T-cell (primary cell): ENCODE data around the gene MX1. TPM values are rescaled to one million over a fixed set of nuclear protein-coding genes. Genes with fewer than 3 reads are reported as not detected.

ENCODE experiments used
- ATAC-seq, 4 experiments: fragments of 200-7000 bp in 3 of 4; fragments of 150-1000 bp in 1 of 4; cut with Tn5 transposase; replicated peaks in 1 of 4; 1 replicate in 3 of 4; 2 replicates in 1 of 4; pipeline ENCODE4 v1.10.0; 2021; ENCODE audit warnings: moderate library complexity in 3 of 4, mild to moderate bottlenecking in 2 of 4, moderate number of reproducible peaks in 1 of 4
- CTCF ChIA-PET, 2 donors: fragments of 300-600 bp; sonication (Branson Sonifier 250); formaldehyde crosslinking; loops; one replicate each; lab custom pipeline; 2022; ENCODE audit warnings: antibody characterized with exemption in 2 of 2; lab: Charles Lee
- POLR2A ChIA-PET, 2 donors: fragments of 300-600 bp; sonication (Branson Sonifier 250); formaldehyde crosslinking; loops; one replicate each; lab custom pipeline; 2022; ENCODE audit warnings: antibody characterized with exemption in 2 of 2; lab: Charles Lee
- DNase-seq, 35 experiments: peaks; one replicate each; pipeline versions ENCODE4 v3.0.0 to v3.0.0-alpha.2; 2013 to 2023
- H3K27ac ChIP-seq: one replicate; pipeline ENCODE4 v1.5.1; 2013; ENCODE audit warnings: low read length
- H3K27me3 ChIP-seq, 2 experiments: replicated peaks in 1 of 2; 1 replicate in 1 of 2; 2 replicates in 1 of 2; pipeline versions ENCODE4 v1.6.1 to v1.7.0; 2013; ENCODE audit warnings: low read length in 1 of 2, mixed read lengths in 1 of 2; ENCODE audit not compliant: control insufficient read depth in 2 of 2, insufficient read depth in 2 of 2; ENCODE audit errors: extremely low read depth in 1 of 2
- H3K36me3 ChIP-seq, 2 donors: 1 replicate in 1 of 2; 2 replicates in 1 of 2; pipeline versions ENCODE4 v1.6.1 to v1.7.0; 2013; ENCODE audit warnings: low read length in 1 of 2; ENCODE audit not compliant: control insufficient read depth in 2 of 2, insufficient read depth in 1 of 2; ENCODE audit errors: extremely low read depth in 1 of 2
- H3K4me1 ChIP-seq, 2 experiments: 1 replicate in 1 of 2; 2 replicates in 1 of 2; pipeline versions ENCODE4 v1.6.1 to v1.7.0; 2013; ENCODE audit warnings: low read length in 2 of 2, mixed read lengths in 1 of 2; ENCODE audit not compliant: insufficient read depth in 2 of 2, control insufficient read depth in 1 of 2; ENCODE audit errors: extremely low read depth in 1 of 2
- H3K4me3 ChIP-seq, 2 donors: 1 replicate in 1 of 2; 2 replicates in 1 of 2; pipeline versions ENCODE4 v1.5.1 to v1.7.0; 2013; ENCODE audit warnings: mild to moderate bottlenecking in 2 of 2, low read length in 1 of 2, moderate library complexity in 1 of 2; ENCODE audit not compliant: control insufficient read depth in 1 of 2; ENCODE audit errors: extremely low read depth in 1 of 2
- H3K9me3 ChIP-seq: 2 replicates; pipeline ENCODE4 v1.7.0; 2013
- H3K27ac Mint-ChIP-seq, 2 donors: one replicate each; pipeline ENCODE4 v1.8.0; 2020 to 2021; ENCODE audit warnings: mild to moderate bottlenecking in 2 of 2, mixed read lengths in 2 of 2
- H3K27me3 Mint-ChIP-seq, 2 donors: one replicate each; pipeline ENCODE4 v1.8.0; 2021 to 2022; ENCODE audit warnings: mixed read lengths in 2 of 2
- H3K36me3 Mint-ChIP-seq: one replicate; pipeline ENCODE4 v1.8.0; 2021; ENCODE audit warnings: mixed read lengths
- H3K4me1 Mint-ChIP-seq, 3 donors: one replicate each; pipeline ENCODE4 v1.8.0; 2020 to 2022; ENCODE audit warnings: mixed read lengths in 3 of 3, mild to moderate bottlenecking in 1 of 3
- H3K4me3 Mint-ChIP-seq, 3 donors: one replicate each; pipeline ENCODE4 v1.8.0; 2020 to 2022; ENCODE audit warnings: mild to moderate bottlenecking in 3 of 3, mixed read lengths in 3 of 3, moderate library complexity in 3 of 3
- H3K9me3 Mint-ChIP-seq, 3 donors: one replicate each; pipeline ENCODE4 v1.8.0; 2020 to 2022; ENCODE audit warnings: mixed read lengths in 3 of 3
- WGBS: methylation state at CpG from one replicate; pipeline ENCODE4 v1.1.5; 2013; ENCODE audit warnings: missing lambda C conversion rate; ENCODE audit not compliant: insufficient coverage; 5-methylcytosine and 5-hydroxymethylcytosine counted together
- total RNA-seq, 35 experiments: library from RNA in 6 of 35; stranded (reverse) in 6 of 35; fragments of 120-200 nt in 1 of 35; gene quantifications; one replicate each; pipeline versions ENCODE4 v1.2.1 to v1.2.4 and lab custom pipeline; 2013 to 2026

MX1 gene
- total RNA-seq, 5 donors from 2014 or later (not counting 1 experiment from before 2014, with no cell fraction given), result 55.2 to 82.5 (median 68.7) TPM

DNA sequence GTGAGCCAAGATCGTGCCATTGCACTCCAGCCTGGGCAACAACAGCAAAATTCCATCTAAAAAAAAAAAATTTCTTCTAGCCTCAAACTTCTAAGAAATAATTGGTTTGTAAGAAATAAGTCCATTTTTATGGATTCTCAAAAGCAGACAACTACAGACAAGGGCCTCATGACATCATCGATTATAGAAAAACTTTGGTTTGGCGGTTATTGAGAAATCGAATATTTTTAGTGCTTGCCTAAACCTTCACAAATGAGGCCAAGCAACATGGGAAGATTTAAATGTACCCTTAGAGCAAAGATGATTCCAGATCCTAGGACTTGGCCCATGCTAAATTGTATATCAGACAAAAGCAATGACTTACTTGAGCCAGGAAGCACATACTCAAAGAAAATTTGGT, 27.8 kb upstream of the MX1 start:
- WGBS, result 100% methylated on average over 3 of the region's 4 CpGs
- CTCF ChIA-PET, result no interaction called here
- H3K36me3 ChIP-seq, result peaks cover 19 to 64% of the 10 kb centered on the region in 2 donors

DNA sequence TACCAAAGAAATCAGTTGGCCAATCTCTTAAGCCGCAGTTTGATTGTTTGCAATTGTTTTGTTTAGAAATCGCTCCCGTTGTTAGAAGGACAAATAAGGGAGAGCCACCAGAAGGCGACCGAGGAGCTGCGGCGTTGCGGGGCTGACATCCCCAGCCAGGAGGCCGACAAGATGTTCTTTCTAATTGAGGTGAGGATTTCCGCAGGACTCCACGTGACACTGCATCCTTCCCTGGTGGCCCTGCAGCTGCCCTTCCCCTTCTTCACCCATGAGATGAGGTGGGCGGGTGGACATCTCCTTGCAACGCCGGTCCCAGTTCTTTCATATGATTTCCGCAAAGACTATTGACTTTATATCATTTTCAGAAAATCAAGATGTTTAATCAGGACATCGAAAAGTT, 27.2 kb upstream of the MX1 start:
- Mint-ChIP-seq H3K27ac (no peak overlapping the region), H3K27me3 (no peaks in the 10 kb centered on the region), H3K4me3 (no peak overlapping the region), H3K9me3 (no peaks in the 10 kb centered on the region), H3K4me1 (peaks cover 0 to 10% (median 0%) of the 10 kb centered on the region in 3 donors), H3K36me3 (peaks cover 85% of the 10 kb centered on the region)
- no peak for DNase-seq
- no peak for ATAC-seq
- H3K9me3 ChIP-seq, result no peaks in the 10 kb centered on the region
- CTCF ChIA-PET, result no interaction called here
- H3K36me3 ChIP-seq, result peaks cover 19 to 68% of the 10 kb centered on the region in 2 donors
- no peaks in the 10 kb centered on the region for H3K4me1 ChIP-seq
- POLR2A ChIA-PET, result no interaction called here
- no peak overlapping the region for H3K4me3 ChIP-seq
- WGBS, result 96% methylated on average over 11 of the region's 16 CpGs
- H3K27me3 ChIP-seq, result no peaks in the 10 kb centered on the region
- H3K27ac ChIP-seq, result no peak overlapping the region

More for the DNA sequence above, 27.8 kb upstream of the MX1 start:
- H3K9me3 Mint-ChIP-seq, result no peaks in the 10 kb centered on the region
- H3K4me3 ChIP-seq, result no peak overlapping the region
- ATAC-seq, result no peak
- no peaks in the 10 kb centered on the region for H3K9me3 ChIP-seq
- H3K27me3 Mint-ChIP-seq, result no peaks in the 10 kb centered on the region
- peaks cover 86% of the 10 kb centered on the region for H3K36me3 Mint-ChIP-seq
- H3K27ac Mint-ChIP-seq, result no peak overlapping the region
- H3K4me3 Mint-ChIP-seq, result no peak overlapping the region
- H3K4me1 Mint-ChIP-seq, result peaks cover 0 to 13% (median 0%) of the 10 kb centered on the region in 3 donors
- H3K27ac ChIP-seq, result no peak overlapping the region
- no peaks in the 10 kb centered on the region for H3K27me3 ChIP-seq
- POLR2A ChIA-PET, result no interaction called here
- no peaks in the 10 kb centered on the region for H3K4me1 ChIP-seq
- DNase-seq, result no peak

DNA sequence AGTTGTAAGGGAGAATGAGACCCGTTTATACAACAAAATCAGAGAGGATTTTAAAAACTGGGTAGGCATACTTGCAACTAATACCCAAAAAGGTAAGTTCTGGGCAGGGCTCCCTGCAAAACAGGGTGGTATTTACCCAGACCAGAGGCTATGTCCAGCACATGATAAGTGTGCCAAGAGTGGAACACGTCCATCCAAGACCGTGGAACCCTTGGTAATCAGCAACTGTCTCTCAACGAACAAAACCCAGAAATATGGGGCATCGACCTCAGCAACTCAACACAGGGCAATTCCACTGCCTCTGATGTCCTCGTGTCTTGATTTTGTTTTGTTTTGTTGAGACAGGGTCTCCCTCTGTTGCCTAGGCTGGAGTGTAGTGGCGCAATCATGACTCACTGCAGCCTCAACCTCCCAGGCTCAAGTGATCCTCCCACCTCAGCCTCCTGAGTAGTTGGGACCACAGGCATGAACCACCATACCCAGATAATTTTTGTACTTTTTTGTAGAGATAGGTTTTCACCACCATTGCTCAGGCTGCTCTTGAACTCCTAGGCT, 26.7 kb upstream of the MX1 start:
- POLR2A ChIA-PET, result no interaction called here
- DNase-seq (no peak), ATAC-seq (no peak)
- 86% methylated on average over 4 of the region's 7 CpGs for WGBS
- H3K27ac Mint-ChIP-seq, result no peak overlapping the region
- no peaks in the 10 kb centered on the region for H3K4me1 ChIP-seq
- no peak overlapping the region for H3K4me3 Mint-ChIP-seq
- H3K36me3 Mint-ChIP-seq, result peaks cover 82% of the 10 kb centered on the region
- no peaks in the 10 kb centered on the region for H3K9me3 Mint-ChIP-seq
- H3K9me3 ChIP-seq, result no peaks in the 10 kb centered on the region
- H3K27me3 Mint-ChIP-seq, result no peaks in the 10 kb centered on the region
- H3K27me3 ChIP-seq, result no peaks in the 10 kb centered on the region
- peaks cover 0 to 5% (median 0%) of the 10 kb centered on the region in 3 donors for H3K4me1 Mint-ChIP-seq
- no peak overlapping the region for H3K4me3 ChIP-seq
- CTCF ChIA-PET, result no interaction called here
- H3K36me3 ChIP-seq, result peaks cover 19 to 68% of the 10 kb centered on the region in 2 donors
- no peak overlapping the region for H3K27ac ChIP-seq

DNA sequence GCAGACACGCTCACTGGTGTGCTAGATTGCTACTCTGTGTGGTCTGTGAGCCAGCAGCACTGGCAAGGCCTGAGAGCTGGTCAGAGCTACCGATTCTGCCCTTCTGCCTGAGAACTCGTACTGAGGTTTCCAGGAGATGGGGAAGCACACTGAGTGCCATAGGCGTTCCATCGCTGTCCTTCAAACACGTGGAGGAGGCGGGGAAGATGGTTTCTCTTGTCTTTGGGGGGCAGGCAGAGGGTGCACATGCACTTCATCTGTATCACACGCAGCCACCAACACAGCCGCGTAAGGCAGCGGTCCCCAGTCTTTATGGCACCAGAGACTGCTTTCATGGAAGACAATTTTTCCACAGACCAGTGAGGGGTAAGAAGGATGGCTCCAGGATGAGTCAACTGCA, 23.8 kb upstream of the MX1 start:
- DNase-seq (no peak), ATAC-seq (no peak)
- H3K36me3 Mint-ChIP-seq, result peaks cover 77% of the 10 kb centered on the region
- WGBS, result 81% methylated on average over 7 of the region's 11 CpGs
- H3K27me3 Mint-ChIP-seq, result no peaks in the 10 kb centered on the region
- Histone ChIP-seq H3K9me3 (no peaks in the 10 kb centered on the region), H3K27me3 (no peaks in the 10 kb centered on the region), H3K27ac (no peak overlapping the region), H3K36me3 (peaks cover 14 to 75% of the 10 kb centered on the region in 2 donors), H3K4me3 (no peak overlapping the region), H3K4me1 (no peaks in the 10 kb centered on the region)
- ChIA-PET POLR2A (no interaction called here), CTCF (interaction anchor here in 1 of 2 donors (0.6 kb wide), 1 partner anchor 116 kb away, joined by 3 read pairs; no protein-coding TSS in a partner anchor)
- no peak overlapping the region for H3K4me3 Mint-ChIP-seq
- no peaks in the 10 kb centered on the region for H3K9me3 Mint-ChIP-seq
- H3K4me1 Mint-ChIP-seq, result no peaks in the 10 kb centered on the region
- H3K27ac Mint-ChIP-seq, result no peak overlapping the region

DNA sequence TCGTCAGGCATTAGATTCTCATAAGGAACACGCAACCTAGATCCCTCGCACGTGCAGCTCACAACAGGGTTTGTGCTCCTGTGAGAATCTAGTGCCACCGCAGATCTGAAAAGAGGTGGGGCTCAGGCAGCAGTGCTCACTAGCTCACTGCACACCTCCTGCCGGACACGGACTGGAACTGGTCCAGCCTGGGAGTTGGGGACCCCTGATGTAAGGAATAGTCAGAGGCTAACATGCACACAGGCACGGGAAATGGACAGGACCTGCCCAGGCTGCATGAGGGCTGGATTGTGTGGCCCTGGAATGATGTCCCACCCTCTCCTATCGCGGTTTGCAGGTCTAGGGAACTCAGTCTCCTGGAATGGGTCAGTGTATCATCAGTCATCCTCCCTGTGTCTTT, 23.2 kb upstream of the MX1 start:
- Histone ChIP-seq H3K4me3 (no peak overlapping the region), H3K27ac (no peak overlapping the region), H3K4me1 (no peaks in the 10 kb centered on the region), H3K36me3 (peaks cover 14 to 76% of the 10 kb centered on the region in 2 donors), H3K9me3 (no peaks in the 10 kb centered on the region), H3K27me3 (no peaks in the 10 kb centered on the region)
- no peaks in the 10 kb centered on the region for H3K9me3 Mint-ChIP-seq
- CTCF ChIA-PET, result no interaction called here
- H3K4me1 Mint-ChIP-seq, result no peaks in the 10 kb centered on the region
- WGBS, result 94% methylated on average over 9 of the region's 10 CpGs
- no peak for ATAC-seq
- POLR2A ChIA-PET, result no interaction called here
- no peak overlapping the region for H3K27ac Mint-ChIP-seq
- H3K4me3 Mint-ChIP-seq, result no peak overlapping the region
- H3K27me3 Mint-ChIP-seq, result no peaks in the 10 kb centered on the region
- peaks cover 77% of the 10 kb centered on the region for H3K36me3 Mint-ChIP-seq
- no peak for DNase-seq

DNA sequence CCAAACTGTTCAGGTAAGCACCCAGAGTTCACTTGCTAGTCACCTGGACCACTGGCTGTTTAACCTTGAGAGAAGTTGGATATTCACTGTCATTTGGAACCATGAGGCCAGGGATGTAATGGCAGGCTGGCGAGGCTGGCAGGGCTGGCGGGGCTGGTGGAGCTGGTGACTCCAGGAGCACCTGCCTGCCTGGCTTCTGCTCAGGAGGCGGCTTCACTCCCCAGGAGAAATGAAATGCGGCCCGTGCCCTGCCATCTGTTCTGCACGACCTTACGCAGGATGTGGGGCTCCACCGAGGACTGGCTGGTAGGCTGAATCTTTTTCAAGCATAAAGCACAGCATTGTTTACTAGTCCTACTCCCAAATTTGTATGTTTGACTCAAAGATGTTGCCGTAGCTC, 22.7 kb upstream of the MX1 start:
- WGBS, result 86% methylated on average over 7 of the region's 9 CpGs
- DNase-seq (no peak), ATAC-seq (no peak)
- H3K9me3 ChIP-seq, result no peaks in the 10 kb centered on the region
- POLR2A ChIA-PET, result no interaction called here
- H3K27ac Mint-ChIP-seq, result no peak overlapping the region
- peaks cover 18 to 79% of the 10 kb centered on the region in 2 donors for H3K36me3 ChIP-seq
- no peak overlapping the region for H3K4me3 Mint-ChIP-seq
- no peaks in the 10 kb centered on the region for H3K4me1 Mint-ChIP-seq
- CTCF ChIA-PET, result no interaction called here
- H3K36me3 Mint-ChIP-seq, result peaks cover 78% of the 10 kb centered on the region
- no peaks in the 10 kb centered on the region for H3K27me3 ChIP-seq
- no peaks in the 10 kb centered on the region for H3K4me1 ChIP-seq
- no peak overlapping the region for H3K4me3 ChIP-seq
- no peak overlapping the region for H3K27ac ChIP-seq
- H3K27me3 Mint-ChIP-seq, result no peaks in the 10 kb centered on the region
- no peaks in the 10 kb centered on the region for H3K9me3 Mint-ChIP-seq
